GM23338 (cell line): ENCODE measurements around the gene KCNQ5. TPM values are rescaled to one million over a fixed set of nuclear protein-coding genes. Genes with fewer than 3 reads are reported as not detected.

Source experiments
- ATAC-seq: fragments of 200-7000 bp; cut with Tn5 transposase; 3 replicates; pipeline ENCODE4 v1.9.1; 2020
- DNase-seq: peaks from one replicate; pipeline ENCODE4 v3.0.0-alpha.2; 2015; ENCODE audit warnings: low spot score
- H2AFZ ChIP-seq: fragments of 200-600 bp; sonication (generic); 2 replicates; pipeline ENCODE4 v1.8.0; 2016; ENCODE audit warnings: antibody characterized with exemption, mild to moderate bottlenecking, moderate library complexity
- H3F3A ChIP-seq: fragments of 200-600 bp; sonication (generic); replicated peaks from 2 replicates; pipeline ENCODE4 v1.8.0; 2017; ENCODE audit warnings: antibody characterized with exemption, mixed run types, low read depth
- H3K27ac ChIP-seq: fragments of 200-600 bp; sonication (generic); 2 replicates; pipeline ENCODE4 v1.6.1; 2016; ENCODE audit warnings: low read depth
- H3K27me3 ChIP-seq: fragments of 200-600 bp; sonication (generic); 2 replicates; pipeline ENCODE4 v1.8.0; 2016; ENCODE audit warnings: mild to moderate bottlenecking, mixed run types, moderate library complexity; ENCODE audit not compliant: insufficient read depth
- H3K36me3 ChIP-seq: fragments of 200-600 bp; sonication (generic); 2 replicates; pipeline ENCODE4 v1.8.0; 2016; ENCODE audit warnings: mild to moderate bottlenecking; ENCODE audit not compliant: insufficient read depth
- H3K4me1 ChIP-seq: fragments of 200-600 bp; sonication (generic); 2 replicates; pipeline ENCODE4 v1.8.0; 2016; ENCODE audit warnings: mild to moderate bottlenecking, moderate library complexity; ENCODE audit not compliant: insufficient read depth
- H3K4me2 ChIP-seq: fragments of 200-600 bp; sonication (generic); 2 replicates; pipeline ENCODE4 v1.7.1; 2017; ENCODE audit warnings: mixed run types
- H3K4me3 ChIP-seq: fragments of 200-600 bp; sonication (generic); 2 replicates; pipeline ENCODE4 v1.6.1; 2016; ENCODE audit warnings: mixed run types
- H3K79me2 ChIP-seq: fragments of 200-600 bp; sonication (generic); replicated peaks from 2 replicates; pipeline ENCODE4 v1.8.0; 2017; ENCODE audit warnings: mild to moderate bottlenecking; ENCODE audit not compliant: insufficient read depth
- H3K9me2 ChIP-seq: fragments of 200-600 bp; sonication (generic); 2 replicates; pipeline ENCODE4 v1.8.0; 2017; ENCODE audit not compliant: insufficient read depth
- H4K20me1 ChIP-seq: fragments of 200-600 bp; sonication (generic); replicated peaks from 2 replicates; pipeline ENCODE4 v1.8.0; 2017; ENCODE audit warnings: mild to moderate bottlenecking; ENCODE audit not compliant: insufficient read depth
- H3K27ac Mint-ChIP-seq: 2 replicates; pipeline ENCODE4 v1.8.0; 2020; ENCODE audit warnings: inconsistent platforms, mild to moderate bottlenecking, moderate library complexity, mixed read lengths
- H3K27me3 Mint-ChIP-seq: 3 replicates; pipeline ENCODE4 v1.8.0; 2022; ENCODE audit warnings: low read depth, mild to moderate bottlenecking, moderate library complexity, mixed read lengths, inconsistent platforms; ENCODE audit not compliant: insufficient read depth, poor library complexity
- H3K36me3 Mint-ChIP-seq: 3 replicates; pipeline ENCODE4 v1.8.0; 2021; ENCODE audit warnings: low read depth, mild to moderate bottlenecking, inconsistent platforms, moderate library complexity, mixed read lengths
- H3K4me1 Mint-ChIP-seq: 3 replicates; pipeline ENCODE4 v1.8.0; 2020; ENCODE audit warnings: mild to moderate bottlenecking, inconsistent platforms, mixed read lengths
- H3K4me3 Mint-ChIP-seq: 3 replicates; pipeline ENCODE4 v1.8.0; 2021; ENCODE audit warnings: moderate library complexity, mild to moderate bottlenecking, inconsistent platforms, mixed read lengths
- H3K9me3 Mint-ChIP-seq: 3 replicates; pipeline ENCODE4 v1.8.0; 2020; ENCODE audit warnings: moderate library complexity, mild to moderate bottlenecking, inconsistent platforms, mixed read lengths
- CREB1 ChIP-seq: fragments of 250-450 bp; sonication (Bioruptor Pico); IDR thresholded peaks from 2 replicates; pipeline ENCODE4 v1.5.0; 2020; ENCODE audit warnings: low read depth, mild to moderate bottlenecking, moderate library complexity
- EZH2phosphoT487 ChIP-seq: fragments of 200-600 bp; sonication (generic); IDR thresholded peaks from one replicate; pipeline ENCODE4 v1.8.1; 2018; ENCODE audit warnings: antibody characterized with exemption; ENCODE audit not compliant: unreplicated experiment
- NANOG ChIP-seq: IDR thresholded peaks from 2 replicates; pipeline ENCODE4 v1.6.1; 2016; ENCODE audit warnings: antibody characterized with exemption, borderline replicate concordance
- POLR2AphosphoS5 ChIP-seq: IDR thresholded peaks from 2 replicates; pipeline ENCODE4 v1.6.1; 2016; ENCODE audit warnings: antibody characterized with exemption, low read depth
- STAT1 ChIP-seq: IDR thresholded peaks from one replicate; pipeline ENCODE4 v1.6.1; 2016; ENCODE audit warnings: antibody characterized with exemption; ENCODE audit not compliant: unreplicated experiment
- ZNF114 ChIP-seq: fragments of 250-450 bp; sonication (Bioruptor Pico); IDR thresholded peaks from 2 replicates; pipeline ENCODE4 v1.5.0; 2020; ENCODE audit warnings: mild to moderate bottlenecking, moderate library complexity
- ZNF331 ChIP-seq: fragments of 250-450 bp; sonication (Bioruptor Pico); IDR thresholded peaks from 2 replicates; pipeline ENCODE4 v1.5.0; 2020; ENCODE audit warnings: low read depth, mild to moderate bottlenecking, moderate library complexity
- polyA plus RNA-seq: library from polyadenylated mRNA; unstranded; fragments of >200 nt; fragmentation: Nextera tagmentation; extraction: Ambion mirVana; gene quantifications from 2 replicates; pipeline ENCODE4 v1.2.1, GENCODE V29; 2016
- total RNA-seq: library from RNA; depleted of rRNA; stranded (reverse); fragments of >200 nt; shearing (Covaris generic); gene quantifications from 2 replicates; pipeline ENCODE4 v1.2.3, GENCODE V29; 2014
- TF ChIP-seq, protein P1 (sequence below): IDR thresholded peaks from one replicate; pipeline ENCODE4 v1.6.1; 2018; ENCODE audit warnings: antibody characterized with exemption; ENCODE audit not compliant: unreplicated experiment
- TF ChIP-seq, protein P2 (sequence below): IDR thresholded peaks from 2 replicates; pipeline ENCODE4 v1.6.1; 2016; ENCODE audit warnings: antibody characterized with exemption
- TF ChIP-seq, protein P3 (sequence below), 2 experiments: fragments of 200-600 bp in 1 of 2; sonication (generic) in 1 of 2; conservative IDR thresholded peaks; 2 replicates each; pipeline versions ENCODE4 v1.5.1 to v1.6.1; 2016 to 2017; ENCODE audit warnings: antibody characterized with exemption in 2 of 2, low read depth in 2 of 2, mild to moderate bottlenecking in 2 of 2, moderate library complexity in 1 of 2

Gene KCNQ5
- total and polyA plus RNA-seq, 2 experiments from 2014 or later = 0.68 to 0.87 TPM

DNA sequence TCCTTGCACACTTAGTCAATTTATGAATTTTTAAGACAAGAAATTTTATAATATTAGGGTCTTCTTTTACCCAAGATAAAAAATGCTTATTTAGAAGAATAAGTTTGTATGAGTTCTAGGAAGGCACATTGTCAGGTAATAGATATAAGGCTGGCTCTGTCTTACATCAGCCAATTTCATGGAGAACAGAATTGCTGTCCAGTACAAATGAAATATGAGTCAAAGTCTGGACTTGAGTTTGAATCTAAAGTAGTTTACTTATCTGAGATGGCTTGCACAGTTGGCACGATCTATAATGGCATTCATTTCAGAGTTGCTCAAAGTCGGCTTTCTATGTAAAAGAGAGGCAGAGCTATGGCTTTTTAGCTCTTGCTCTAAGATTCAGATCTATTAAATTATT lies 228.2 kb downstream of the KCNQ5 start:
- Histone ChIP-seq H3K27me3 (no peaks in the 10 kb centered on the region), H4K20me1 (no peaks in the 10 kb centered on the region), H3K27ac (no peak overlapping the region), H2AFZ (no peak overlapping the region), H3K36me3 (no peaks in the 10 kb centered on the region), H3K4me1 (no peaks in the 10 kb centered on the region), H3K79me2 (no peaks in the 10 kb centered on the region), H3K4me2 (no peak overlapping the region), H3K4me3 (no peak overlapping the region), H3F3A (no peaks in the 10 kb centered on the region), H3K9me2 (no peaks in the 10 kb centered on the region)
- Mint-ChIP-seq H3K27me3 (no peaks in the 10 kb centered on the region), H3K4me1 (no peaks in the 10 kb centered on the region), H3K36me3 (no peaks in the 10 kb centered on the region), H3K9me3 (no peaks in the 10 kb centered on the region), H3K4me3 (no peak overlapping the region), H3K27ac (no peak overlapping the region)
- ATAC-seq (no peak), DNase-seq (no peak)
- TF ChIP-seq ZNF114 (CRISPR knock-in tag) (no peak), POLR2AphosphoS5 (no peak), STAT1 (no peak), CREB1 (no peak), NANOG (no peak), EZH2phosphoT487 (no peak), ZNF331 (CRISPR knock-in tag) (no peak)
- TF ChIP-seq, protein P1, sequence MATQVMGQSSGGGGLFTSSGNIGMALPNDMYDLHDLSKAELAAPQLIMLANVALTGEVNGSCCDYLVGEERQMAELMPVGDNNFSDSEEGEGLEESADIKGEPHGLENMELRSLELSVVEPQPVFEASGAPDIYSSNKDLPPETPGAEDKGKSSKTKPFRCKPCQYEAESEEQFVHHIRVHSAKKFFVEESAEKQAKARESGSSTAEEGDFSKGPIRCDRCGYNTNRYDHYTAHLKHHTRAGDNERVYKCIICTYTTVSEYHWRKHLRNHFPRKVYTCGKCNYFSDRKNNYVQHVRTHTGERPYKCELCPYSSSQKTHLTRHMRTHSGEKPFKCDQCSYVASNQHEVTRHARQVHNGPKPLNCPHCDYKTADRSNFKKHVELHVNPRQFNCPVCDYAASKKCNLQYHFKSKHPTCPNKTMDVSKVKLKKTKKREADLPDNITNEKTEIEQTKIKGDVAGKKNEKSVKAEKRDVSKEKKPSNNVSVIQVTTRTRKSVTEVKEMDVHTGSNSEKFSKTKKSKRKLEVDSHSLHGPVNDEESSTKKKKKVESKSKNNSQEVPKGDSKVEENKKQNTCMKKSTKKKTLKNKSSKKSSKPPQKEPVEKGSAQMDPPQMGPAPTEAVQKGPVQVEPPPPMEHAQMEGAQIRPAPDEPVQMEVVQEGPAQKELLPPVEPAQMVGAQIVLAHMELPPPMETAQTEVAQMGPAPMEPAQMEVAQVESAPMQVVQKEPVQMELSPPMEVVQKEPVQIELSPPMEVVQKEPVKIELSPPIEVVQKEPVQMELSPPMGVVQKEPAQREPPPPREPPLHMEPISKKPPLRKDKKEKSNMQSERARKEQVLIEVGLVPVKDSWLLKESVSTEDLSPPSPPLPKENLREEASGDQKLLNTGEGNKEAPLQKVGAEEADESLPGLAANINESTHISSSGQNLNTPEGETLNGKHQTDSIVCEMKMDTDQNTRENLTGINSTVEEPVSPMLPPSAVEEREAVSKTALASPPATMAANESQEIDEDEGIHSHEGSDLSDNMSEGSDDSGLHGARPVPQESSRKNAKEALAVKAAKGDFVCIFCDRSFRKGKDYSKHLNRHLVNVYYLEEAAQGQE = no peak

DNA sequence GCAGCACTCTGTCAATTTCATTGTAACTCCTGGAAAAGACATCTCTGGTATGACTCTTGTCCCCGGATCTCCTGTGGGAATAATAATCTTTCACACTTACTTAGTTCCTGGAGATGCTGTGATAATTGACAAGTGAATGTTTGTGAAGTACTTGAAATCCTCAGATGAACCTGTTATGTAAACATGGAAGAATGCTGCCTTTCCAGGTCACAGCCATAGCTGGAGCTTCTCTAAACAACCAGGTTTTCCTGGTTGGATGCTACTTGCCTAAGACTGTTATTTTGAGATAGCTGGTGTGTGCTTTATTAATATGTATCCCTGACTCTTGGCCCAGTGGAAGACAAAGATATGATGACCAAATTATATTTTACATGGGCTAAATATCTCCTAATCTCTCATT lies 228.6 kb downstream of the KCNQ5 start:
- Mint-ChIP-seq H3K4me3 (no peak overlapping the region), H3K27me3 (no peaks in the 10 kb centered on the region), H3K9me3 (no peaks in the 10 kb centered on the region)

More for the DNA sequence above, 228.6 kb downstream of the KCNQ5 start:
- no peaks in the 10 kb centered on the region for H3K36me3 ChIP-seq
- no peaks in the 10 kb centered on the region for H3K27me3 ChIP-seq
- no peak for ATAC-seq
- no peaks in the 10 kb centered on the region for H3K9me2 ChIP-seq
- no peak overlapping the region for H3K4me3 ChIP-seq
- no peak overlapping the region for H3K27ac ChIP-seq
- TF ChIP-seq POLR2AphosphoS5 = no peak
- TF ChIP-seq, protein P2, sequence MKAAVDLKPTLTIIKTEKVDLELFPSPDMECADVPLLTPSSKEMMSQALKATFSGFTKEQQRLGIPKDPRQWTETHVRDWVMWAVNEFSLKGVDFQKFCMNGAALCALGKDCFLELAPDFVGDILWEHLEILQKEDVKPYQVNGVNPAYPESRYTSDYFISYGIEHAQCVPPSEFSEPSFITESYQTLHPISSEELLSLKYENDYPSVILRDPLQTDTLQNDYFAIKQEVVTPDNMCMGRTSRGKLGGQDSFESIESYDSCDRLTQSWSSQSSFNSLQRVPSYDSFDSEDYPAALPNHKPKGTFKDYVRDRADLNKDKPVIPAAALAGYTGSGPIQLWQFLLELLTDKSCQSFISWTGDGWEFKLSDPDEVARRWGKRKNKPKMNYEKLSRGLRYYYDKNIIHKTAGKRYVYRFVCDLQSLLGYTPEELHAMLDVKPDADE = no peak
- TF ChIP-seq, protein P3, sequence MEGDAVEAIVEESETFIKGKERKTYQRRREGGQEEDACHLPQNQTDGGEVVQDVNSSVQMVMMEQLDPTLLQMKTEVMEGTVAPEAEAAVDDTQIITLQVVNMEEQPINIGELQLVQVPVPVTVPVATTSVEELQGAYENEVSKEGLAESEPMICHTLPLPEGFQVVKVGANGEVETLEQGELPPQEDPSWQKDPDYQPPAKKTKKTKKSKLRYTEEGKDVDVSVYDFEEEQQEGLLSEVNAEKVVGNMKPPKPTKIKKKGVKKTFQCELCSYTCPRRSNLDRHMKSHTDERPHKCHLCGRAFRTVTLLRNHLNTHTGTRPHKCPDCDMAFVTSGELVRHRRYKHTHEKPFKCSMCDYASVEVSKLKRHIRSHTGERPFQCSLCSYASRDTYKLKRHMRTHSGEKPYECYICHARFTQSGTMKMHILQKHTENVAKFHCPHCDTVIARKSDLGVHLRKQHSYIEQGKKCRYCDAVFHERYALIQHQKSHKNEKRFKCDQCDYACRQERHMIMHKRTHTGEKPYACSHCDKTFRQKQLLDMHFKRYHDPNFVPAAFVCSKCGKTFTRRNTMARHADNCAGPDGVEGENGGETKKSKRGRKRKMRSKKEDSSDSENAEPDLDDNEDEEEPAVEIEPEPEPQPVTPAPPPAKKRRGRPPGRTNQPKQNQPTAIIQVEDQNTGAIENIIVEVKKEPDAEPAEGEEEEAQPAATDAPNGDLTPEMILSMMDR (conservative IDR thresholded peaks at IDR 0.05; ENCODE audit: low read depth in 2 of 2) = no peak
- TF ChIP-seq, protein P1 = no peak
- no peak for TF ChIP-seq ZNF331 (CRISPR knock-in tag)
- TF ChIP-seq CREB1 = no peak
- H3F3A ChIP-seq = no peaks in the 10 kb centered on the region
- no peaks in the 10 kb centered on the region for H3K4me1 ChIP-seq
- no peak overlapping the region for H3K4me2 ChIP-seq
- no peak overlapping the region for H2AFZ ChIP-seq
- Mint-ChIP-seq H3K36me3 (no peaks in the 10 kb centered on the region), H3K4me1 (no peaks in the 10 kb centered on the region), H3K27ac (no peak overlapping the region)
- no peaks in the 10 kb centered on the region for H4K20me1 ChIP-seq
- H3K79me2 ChIP-seq = no peaks in the 10 kb centered on the region
- DNase-seq = no peak
